GM12878 (cell line): ENCODE results near the gene ITGA3. TPM values are rescaled to one million over a fixed set of nuclear protein-coding genes. Genes with fewer than 3 reads are reported as not detected.

Source experiments
- ATAC-seq: fragments of 200-7000 bp; cut with Tn5 transposase; 3 replicates; pipeline ENCODE4 v1.9.1; 2020; ENCODE audit warnings: mild to moderate bottlenecking, moderate library complexity
- BruUV-seq: library from RNA; stranded (reverse); fragments of 400-500 nt; replicated peaks from 2 replicates; lab custom pipeline; 2021; lab: Mats Ljungman, UMichigan
- CTCF ChIA-PET: fragments of 300-600 bp; sonication (Branson Sonifier 250); formaldehyde crosslinking; extraction: SDS; loops from one replicate; lab custom pipeline; 2021; ENCODE audit warnings: inconsistent platforms; lab: Yijun Ruan, JAX
- POLR2A ChIA-PET: fragments of 350-600 bp; formaldehyde crosslinking; extraction: SDS; loops from one replicate; lab custom pipeline; 2021; ENCODE audit warnings: inconsistent platforms; lab: Charles Lee
- RAD21 ChIA-PET: fragments of 300-600 bp; sonication (Branson Sonifier 250); formaldehyde crosslinking; loops from one replicate; lab custom pipeline; 2023; ENCODE audit warnings: antibody characterized with exemption; ENCODE audit not compliant: unreplicated experiment; lab: Charles Lee
- SMC1A ChIA-PET: fragments of 300-600 bp; sonication (Branson Sonifier 250); formaldehyde crosslinking; loops from one replicate; lab custom pipeline; 2023; ENCODE audit not compliant: unreplicated experiment, uncharacterized antibody; lab: Charles Lee
- DNase-seq: peaks from one replicate; pipeline ENCODE4 v3.0.0-alpha.2; 2011; ENCODE audit warnings: low read depth, low spot score
- FAIRE-seq: peaks from 3 replicates; lab custom pipeline; 2011; peaks lifted over from hg19 to GRCh38; lab: Jason Lieb, UNC
- H2AFZ ChIP-seq: 2 replicates; pipeline ENCODE4 v1.6.0; 2011; ENCODE audit warnings: low read depth, low read length, control low read depth; ENCODE audit not compliant: control insufficient read depth
- H3K27ac ChIP-seq: 2 replicates; pipeline ENCODE4 v1.5.1; 2011; ENCODE audit warnings: control low read depth; ENCODE audit not compliant: control insufficient read depth, insufficient read depth
- H3K27me3 ChIP-seq, 2 experiments: replicated peaks in 1 of 2; 2 replicates each; pipeline versions ENCODE4 v1.6.0 to v1.6.1; 2011; ENCODE audit warnings: low read length in 1 of 2; ENCODE audit not compliant: control insufficient read depth in 2 of 2, insufficient read depth in 2 of 2
- H3K36me3 ChIP-seq, 2 experiments: 2 replicates each; pipeline ENCODE4 v1.5.1; 2011; ENCODE audit warnings: low read length in 1 of 2; ENCODE audit not compliant: control insufficient read depth in 2 of 2, insufficient read depth in 2 of 2
- H3K4me1 ChIP-seq: 2 replicates; pipeline ENCODE4 v1.6.1; 2011; ENCODE audit warnings: mild to moderate bottlenecking, low read length, moderate library complexity, mixed read lengths; ENCODE audit not compliant: control insufficient read depth, insufficient read depth
- H3K4me2 ChIP-seq: 2 replicates; pipeline ENCODE4 v1.6.0; 2011; ENCODE audit warnings: control low read depth; ENCODE audit not compliant: control insufficient read depth, insufficient read depth
- H3K4me3 ChIP-seq: fragments of 200-600 bp; sonication (generic); 2 replicates; pipeline ENCODE4 v1.5.1; 2016
- H3K79me2 ChIP-seq: 2 replicates; pipeline ENCODE4 v1.6.0; 2011; ENCODE audit warnings: low read length; ENCODE audit not compliant: control insufficient read depth, insufficient read depth
- H3K9ac ChIP-seq: 2 replicates; pipeline ENCODE4 v1.8.0; 2011; ENCODE audit warnings: low read length, control low read depth, mixed read lengths; ENCODE audit not compliant: control insufficient read depth, insufficient read depth
- H3K9me3 ChIP-seq: replicated peaks from 3 replicates; pipeline ENCODE4 v1.5.1; 2011; ENCODE audit warnings: mild to moderate bottlenecking, low read length; ENCODE audit not compliant: control insufficient read depth, insufficient read depth
- H4K20me1 ChIP-seq: 2 replicates; pipeline ENCODE4 v1.6.0; 2011; ENCODE audit not compliant: control insufficient read depth, insufficient read depth
- ATF2 ChIP-seq: IDR thresholded peaks from 2 replicates; pipeline ENCODE4 v1.6.1; 2012; ENCODE audit warnings: low read length, inconsistent platforms
- CEBPB ChIP-seq, 2 experiments: fragments of 150-350 bp in 1 of 2; IDR thresholded peaks; 2 replicates each; pipeline ENCODE4 v1.6.1; 2012 to 2014; ENCODE audit warnings: low read depth in 2 of 2, low read length in 2 of 2, borderline replicate concordance in 1 of 2, inconsistent platforms in 1 of 2
- EED ChIP-seq: sonication (generic); IDR thresholded peaks from 2 replicates; pipeline ENCODE4 v1.6.1; 2016; ENCODE audit warnings: antibody characterized with exemption, low read depth
- ESRRA ChIP-seq: IDR thresholded peaks from 2 replicates; pipeline ENCODE4 v1.6.1; 2012; ENCODE audit warnings: mild to moderate bottlenecking, low read length, improper control_type of control experiment
- JUNB ChIP-seq: IDR thresholded peaks from 2 replicates; pipeline ENCODE4 v1.6.1; 2016; ENCODE audit warnings: antibody characterized with exemption, mild to moderate bottlenecking
- NR2F1 ChIP-seq: fragments of 450-650 bp; conservative IDR thresholded peaks from 2 replicates; pipeline ENCODE4 v1.6.1; 2017; ENCODE audit warnings: mild to moderate bottlenecking
- NRF1 ChIP-seq: conservative IDR thresholded peaks from 2 replicates; pipeline ENCODE4 v1.6.1; 2011; ENCODE audit warnings: mild to moderate bottlenecking, low read depth, low read length, improper control_type of control experiment
- PAX8 ChIP-seq: fragments of 450-650 bp; IDR thresholded peaks from 2 replicates; pipeline ENCODE4 v1.6.1; 2017; ENCODE audit warnings: mild to moderate bottlenecking, moderate library complexity
- POLR2A ChIP-seq: IDR thresholded peaks from 2 replicates; pipeline ENCODE4 v1.6.1; 2011; ENCODE audit warnings: low read depth, mild to moderate bottlenecking, low read length
- RELA ChIP-seq: fragments of 450-650 bp; IDR thresholded peaks from 2 replicates; pipeline ENCODE4 v1.8.0; 2014; ENCODE audit warnings: borderline replicate concordance; ENCODE audit not compliant: partially characterized antibody
- SIX5 ChIP-seq: IDR thresholded peaks from 2 replicates; pipeline ENCODE4 v1.6.1; 2011; ENCODE audit warnings: mild to moderate bottlenecking, low read depth, low read length, moderate library complexity; ENCODE audit not compliant: severe bottlenecking
- SMAD1 ChIP-seq: fragments of 450-650 bp; IDR thresholded peaks from 2 replicates; pipeline ENCODE4 v1.6.1; 2018; ENCODE audit warnings: mild to moderate bottlenecking, low read depth; ENCODE audit not compliant: partially characterized antibody
- SRF ChIP-seq, 2 experiments: IDR thresholded peaks; 2 replicates each; pipeline ENCODE4 v1.6.1; 2011; ENCODE audit warnings: low read depth in 2 of 2, low read length in 2 of 2, mild to moderate bottlenecking in 1 of 2, moderate library complexity in 1 of 2
- YY1 ChIP-seq: IDR thresholded peaks from 2 replicates; pipeline ENCODE4 v1.6.1; 2011; ENCODE audit warnings: low read depth, mild to moderate bottlenecking, low read length
- ZNF207 ChIP-seq: fragments of 450-650 bp; IDR thresholded peaks from 2 replicates; pipeline ENCODE4 v1.6.1; 2014; ENCODE audit warnings: antibody characterized with exemption, mild to moderate bottlenecking, borderline replicate concordance
- ZNF622 ChIP-seq: fragments of 450-650 bp; IDR thresholded peaks from 2 replicates; pipeline ENCODE4 v1.6.1; 2017; ENCODE audit warnings: mild to moderate bottlenecking, inconsistent platforms
- ZZZ3 ChIP-seq: IDR thresholded peaks from 2 replicates; pipeline ENCODE4 v1.6.1; 2011; ENCODE audit warnings: low read depth; ENCODE audit not compliant: control insufficient read depth, insufficient read length
- WGBS: methylation state at CpG from one replicate; pipeline ENCODE4 v1.1.6; 2016; ENCODE audit warnings: low lambda C conversion rate; ENCODE audit not compliant: insufficient replicate concordance, insufficient coverage; ENCODE audit errors: missing lambda C conversion rate; 5-methylcytosine and 5-hydroxymethylcytosine counted together
- in situ Hi-C: fragments of 300-500 bp; cut with MboI; formaldehyde crosslinking; loops from 9 replicates; pipeline ENCODE4 v1.14.3; 2018; ENCODE audit warnings: mixed read lengths
- intact Hi-C: fragments of 100-400 bp; cut with micrococcal nuclease; formaldehyde crosslinking; loops from one replicate; pipeline ENCODE4 v1.14.2; 2022; ENCODE audit not compliant: unreplicated experiment
- polyA plus RNA-seq, 11 experiments: library from polyadenylated mRNA; depleted of rRNA in 4 of 11; unstranded in 6 of 11; stranded (reverse) in 5 of 11; fragments of >200 nt; fragmentation: Nextera tagmentation in 4 of 11; fragmentation: Illumina TruSeq in 1 of 11; extraction: Ambion mirVana in 4 of 11; extraction: Trizol in 1 of 11; gene quantifications; 1 replicate in 1 of 11; 2 replicates in 10 of 11; pipeline versions ENCODE4 v1.2.1 to v1.2.3, GENCODE V29; 2011 to 2016; ENCODE audit warnings: inconsistent platforms in 2 of 11, missing spikeins in 2 of 11, low read depth in 1 of 11
- total RNA-seq, 4 experiments: library from RNA; depleted of rRNA in 3 of 4; stranded (reverse); fragments of >200 nt in 3 of 4; fragmentation: Illumina TruSeq in 1 of 4; extraction: Trizol in 1 of 4; gene quantifications; 2 replicates each; pipeline versions ENCODE4 v1.2.1 to v1.2.3, GENCODE V29; 2013 to 2021

ITGA3 gene
- total and polyA plus RNA-seq, 10 of the 15 experiments (the other 5 are each of a cell fraction or from before 2014, with no cell fraction given), result 0.29 to 13.4 (median 6.6) TPM

- no peak for TF ChIP-seq CEBPB (IDR thresholded peaks at IDR 0.05; ENCODE audit: borderline replicate concordance in 1 of 2, low read depth in 2 of 2, low read length in 2 of 2)
- TF ChIP-seq SMAD1, result no peak
- TF ChIP-seq ZNF622, result no peak
- no peak for TF ChIP-seq ZZZ3
- no peak for TF ChIP-seq NRF1
- no peak for TF ChIP-seq ESRRA
- no peak for TF ChIP-seq SRF (IDR thresholded peaks at IDR 0.05; ENCODE audit: low read depth in 2 of 2, low read length in 2 of 2)
Observed at GRCh38 chr17:50109207-50109606, 53.3 kb downstream of the ITGA3 start (continued).

- TF ChIP-seq RELA (no peak), POLR2A (no peak), ATF2 (no peak), JUNB (no peak), YY1 (no peak), PAX8 (no peak), EED (no peak), SIX5 (no peak), ZNF207 (no peak), NR2F1 (no peak)
- H4K20me1 ChIP-seq, result no peaks in the 10 kb centered on the region
- no peaks in the 10 kb centered on the region for H3K9me3 ChIP-seq
- FAIRE-seq (no peak), ATAC-seq (no peak), DNase-seq (no peak)
- SMC1A ChIA-PET, result no interaction called here
- no peaks in the 10 kb centered on the region; a peak in 2 of 4 replicates for H3K36me3 ChIP-seq
- H2AFZ ChIP-seq, result no peak overlapping the region
- H3K27me3 ChIP-seq, result no peaks in the 10 kb centered on the region
- POLR2A ChIA-PET, result no interaction called here
- no peaks in the 10 kb centered on the region for H3K79me2 ChIP-seq
- no TSS peak for BruUV-seq
- no peak overlapping the region for H3K4me3 ChIP-seq
- H3K4me2 ChIP-seq, result no peak overlapping the region
- 80% methylated on average over 19 of the region's 19 CpGs for WGBS
- H3K27ac ChIP-seq, result no peak overlapping the region
- CTCF ChIA-PET, result interaction anchor here (2.0 to 2.3 kb wide), 2 partner anchors 16 to 60 kb away, joined by 5 to 11 read pairs; no protein-coding TSS in a partner anchor
- H3K4me1 ChIP-seq, result no peaks in the 10 kb centered on the region
- in situ Hi-C loops, result no loop called here
- RAD21 ChIA-PET, result no interaction called here
- H3K9ac ChIP-seq, result no peak overlapping the region
- intact Hi-C loops, result no loop called here
Observed at GRCh38 chr17:50109785-50110184, 53.9 kb downstream of the ITGA3 start.
